HEK293 (cell line): ENCODE measurements around the gene NLK.

ENCODE experiments used
- CTCF ChIP-seq: fragments of 450-650 bp; formaldehyde crosslinking; IDR thresholded peaks from 2 replicates; pipeline ENCODE4 v1.5.1; 2016; ENCODE audit warnings: missing biosample characterization, missing genetic modification characterization
- PRDM1 ChIP-seq: fragments of 450-650 bp; formaldehyde crosslinking; IDR thresholded peaks from 2 replicates; pipeline ENCODE4; 2016; ENCODE audit warnings: missing biosample characterization, missing genetic modification characterization
- REST ChIP-seq: fragments of 450-650 bp; formaldehyde crosslinking; IDR thresholded peaks from 2 replicates; pipeline ENCODE4 v1.5.1; 2016; ENCODE audit warnings: missing biosample characterization, missing genetic modification characterization
- SETDB1 ChIP-seq: IDR thresholded peaks from one replicate; pipeline ENCODE4 v1.6.1; 2017; ENCODE audit warnings: mild to moderate bottlenecking, low read length, moderate library complexity, mixed read lengths; ENCODE audit not compliant: insufficient read length
- ZNF274 ChIP-seq, 2 experiments: fragments of 200-500 bp in 1 of 2; fragments of 450-650 bp in 1 of 2; sonication (Bioruptor generic) in 1 of 2; formaldehyde crosslinking in 1 of 2; IDR thresholded peaks; 2 replicates each; pipeline versions ENCODE4 v1.5.1 to v1.6.1; 2014 to 2016; ENCODE audit warnings: borderline replicate concordance in 1 of 2, inconsistent platforms in 1 of 2, low read length in 1 of 2, missing biosample characterization in 1 of 2, missing genetic modification characterization in 1 of 2
- ZNF350 ChIP-seq: fragments of 450-650 bp; formaldehyde crosslinking; IDR thresholded peaks from 2 replicates; pipeline ENCODE4 v1.5.0; 2017; ENCODE audit warnings: missing biosample characterization, mild to moderate bottlenecking, missing genetic modification characterization
- ZNF629 ChIP-seq: fragments of 450-650 bp; formaldehyde crosslinking; IDR thresholded peaks from 2 replicates; pipeline ENCODE4 v1.5.1; 2017; ENCODE audit warnings: missing biosample characterization, missing genetic modification characterization
- ZNF777 ChIP-seq: fragments of 450-650 bp; formaldehyde crosslinking; IDR thresholded peaks from 2 replicates; pipeline ENCODE4 v1.5.1; 2017; ENCODE audit warnings: missing biosample characterization, missing genetic modification characterization, borderline replicate concordance

GRCh38 chr17:28221751-28222414, 179.4 kb downstream of the NLK start:
- TF ChIP-seq PRDM1 = no peak
- no peak for TF ChIP-seq ZNF350 (tag by site-specific recombination)
- TF ChIP-seq CTCF (tag by site-specific recombination) = no peak
- no peak for TF ChIP-seq ZNF274 (IDR thresholded peaks at IDR 0.05; ENCODE audit: low read length)
- no peak for TF ChIP-seq ZNF274 (tag by site-specific recombination; IDR thresholded peaks at IDR 0.05; ENCODE audit: borderline replicate concordance)
- no peak for TF ChIP-seq ZNF777 (tag by site-specific recombination)
- no peak for TF ChIP-seq ZNF629
- no peak for TF ChIP-seq REST (tag by site-specific recombination)
- TF ChIP-seq SETDB1 = no peak
